Stimulated activated CD4-positive, alpha-beta T cell treated with anti-CD3 and anti-CD28 coated beads, Interleukin-4, amount 100 ng/mL, for 24 hours (primary cell): ENCODE measurements around the gene TK2.
"Not testable (repeated sequence)": the region's sequence is repeated elsewhere in the genome, so short reads cannot be mapped to it uniquely, and the experiment has no call there.

Source experiments
- DNase-seq: peaks from one replicate; pipeline ENCODE4 v3.0.0-alpha.2; 2020

TK2 gene

DNA sequence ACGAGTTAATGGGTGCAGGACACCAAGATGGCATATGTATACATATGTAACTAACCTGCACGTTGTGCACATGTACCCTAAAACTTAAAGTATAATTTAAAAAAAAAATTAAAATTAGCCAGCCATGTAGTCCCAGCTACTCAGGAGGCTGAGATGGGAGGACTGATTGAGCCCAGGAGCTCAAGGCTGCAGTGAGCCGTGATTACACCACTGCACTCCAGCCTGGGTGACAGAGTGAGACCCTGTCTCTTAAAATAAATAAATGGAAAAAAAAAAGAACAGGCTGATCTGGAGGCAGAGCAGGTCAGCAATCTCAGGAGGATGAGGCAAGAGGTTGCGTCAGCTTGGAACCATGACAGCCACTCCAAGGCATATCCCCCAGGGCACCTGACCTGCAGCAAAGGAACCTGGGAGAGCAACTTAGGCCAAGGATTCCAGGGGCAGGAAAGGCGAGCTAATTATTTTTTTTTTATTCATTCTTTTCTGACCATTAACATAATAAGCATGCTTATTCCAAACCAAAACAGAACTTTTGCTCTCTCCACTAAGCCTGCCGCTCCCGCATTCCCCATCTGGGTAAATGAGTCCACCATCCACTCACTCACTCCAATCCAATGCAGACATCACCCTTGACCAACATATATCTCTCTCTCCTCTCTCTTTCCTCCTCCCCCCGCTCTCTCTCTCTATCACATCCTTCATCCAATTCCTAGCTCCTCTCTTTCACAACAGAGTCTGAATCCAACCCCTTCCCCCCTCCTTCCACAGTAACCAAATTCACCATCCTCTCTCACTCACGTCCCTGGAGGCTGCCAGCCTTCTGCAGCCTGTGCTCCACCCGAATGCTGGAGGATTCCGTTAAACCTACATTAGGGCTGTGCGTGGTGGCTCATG lies 47.7 kb downstream of the TK2 start:
- no peak for DNase-seq

GRCh38 chr16:66501563-66501962 lies 48.4 kb downstream of the TK2 start:
- DNase-seq = not testable (repeated sequence)

GRCh38 chr16:66497921-66498320 lies 52.0 kb downstream of the TK2 start:
- DNase-seq = not testable (repeated sequence)

- DNase-seq = not testable (repeated sequence)
These were observed 53.7 kb downstream of the TK2 start for GRCh38 chr16:66496226-66496625.

DNA sequence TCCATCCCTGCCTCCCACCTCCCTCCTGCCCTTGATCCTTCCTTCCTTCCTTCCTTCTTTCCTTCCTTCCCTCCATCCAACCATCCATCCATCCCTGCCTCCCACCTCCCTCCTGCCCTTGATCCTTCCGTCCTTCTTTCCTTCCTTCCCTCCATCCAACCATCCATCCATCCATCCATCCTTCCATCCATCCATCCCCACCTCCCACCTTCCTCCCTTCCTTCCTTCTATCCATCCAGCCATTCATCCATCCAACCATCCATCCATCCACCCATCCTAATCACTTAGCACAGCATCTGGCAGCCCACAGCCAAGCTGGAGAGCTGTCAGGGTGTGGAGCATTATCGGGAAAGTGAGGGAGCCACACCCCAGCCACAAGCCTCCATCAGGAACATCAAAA lies 54.5 kb downstream of the TK2 start:
- DNase-seq = no peak

GRCh38 chr16:66494916-66495315 lies 55.0 kb downstream of the TK2 start:
- no peak for DNase-seq

- no peak for DNase-seq
These were observed 56.2 kb downstream of the TK2 start for GRCh38 chr16:66493490-66494401.

DNA sequence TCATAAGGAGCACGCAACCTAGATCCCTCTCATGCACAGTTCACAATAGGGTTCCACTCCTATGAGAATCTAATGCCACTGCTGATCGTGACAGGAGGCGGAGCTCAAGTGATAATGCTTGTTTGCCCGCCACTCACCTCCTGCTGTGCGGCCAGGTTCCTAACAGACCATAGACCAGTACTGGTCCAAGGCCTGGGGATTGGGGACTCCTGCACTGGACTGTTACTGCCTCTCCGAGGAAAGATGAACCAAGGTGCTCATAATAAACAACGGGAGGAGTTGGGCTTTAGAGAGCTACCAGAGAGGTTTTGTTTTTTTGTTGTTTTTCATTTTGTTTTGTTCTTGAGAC lies 58.2 kb downstream of the TK2 start:
- no peak for DNase-seq

GRCh38 chr16:66490774-66491715 lies 58.9 kb downstream of the TK2 start:
- no peak for DNase-seq

DNA sequence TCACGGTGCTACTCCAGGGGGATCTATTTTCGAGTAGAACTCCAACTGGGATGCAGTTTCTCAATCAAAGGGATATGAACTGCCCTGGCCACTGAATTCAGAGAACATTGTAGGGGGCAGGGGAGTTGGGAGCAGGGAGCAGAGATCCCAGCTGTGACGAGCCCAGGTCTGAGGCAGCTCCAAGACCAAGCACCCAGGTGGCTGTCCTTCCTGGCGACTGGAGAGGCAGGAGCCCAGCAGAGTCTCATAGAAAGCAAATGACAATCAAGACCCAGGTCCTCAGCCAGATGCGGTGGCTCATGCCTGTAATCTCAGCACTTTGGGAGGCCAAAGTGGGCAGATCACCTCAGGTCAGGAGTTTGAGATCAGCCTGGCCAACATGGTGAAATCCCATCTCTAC lies 60.1 kb downstream of the TK2 start:
- DNase-seq = no peak

DNA sequence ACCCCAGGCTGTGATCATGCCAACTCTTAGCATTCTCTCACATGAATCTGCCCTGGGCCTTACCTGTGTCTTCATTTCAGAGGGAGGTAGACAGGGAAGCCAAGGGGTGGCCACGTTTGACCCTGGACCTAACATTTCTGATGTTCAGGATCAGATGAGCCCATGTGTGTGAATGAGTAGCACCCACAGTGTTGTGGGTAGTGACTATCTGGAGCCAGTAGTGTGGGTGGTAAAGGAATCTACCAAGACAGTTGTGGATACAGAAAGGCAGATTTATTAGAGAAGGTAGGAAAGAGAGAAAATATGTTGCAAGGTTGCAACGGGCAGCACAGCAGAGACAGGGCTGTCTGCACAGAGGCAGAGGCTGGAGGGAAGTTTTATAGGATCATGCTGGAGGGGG lies 60.5 kb downstream of the TK2 start:
- DNase-seq = no peak

DNA sequence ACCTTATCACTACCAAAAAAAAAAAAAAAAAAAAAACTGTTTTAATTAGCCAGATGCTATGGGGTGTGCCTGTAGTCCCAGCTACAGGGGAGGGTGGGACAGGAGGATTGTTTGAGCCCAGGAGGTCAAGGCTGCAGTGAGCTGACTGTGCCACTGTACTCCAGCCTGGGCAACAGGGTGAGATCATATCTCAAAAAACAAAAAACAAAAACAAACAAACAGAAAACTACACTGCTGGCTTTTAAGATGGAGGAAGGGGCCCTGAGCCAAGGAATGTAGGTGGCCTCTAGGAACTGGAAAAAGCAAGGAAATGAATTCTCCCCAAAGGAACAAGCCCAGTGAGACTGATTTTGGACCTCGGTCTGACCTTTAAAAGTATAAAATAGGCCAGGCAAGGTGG lies 61.4 kb downstream of the TK2 start:
- no peak for DNase-seq

DNA sequence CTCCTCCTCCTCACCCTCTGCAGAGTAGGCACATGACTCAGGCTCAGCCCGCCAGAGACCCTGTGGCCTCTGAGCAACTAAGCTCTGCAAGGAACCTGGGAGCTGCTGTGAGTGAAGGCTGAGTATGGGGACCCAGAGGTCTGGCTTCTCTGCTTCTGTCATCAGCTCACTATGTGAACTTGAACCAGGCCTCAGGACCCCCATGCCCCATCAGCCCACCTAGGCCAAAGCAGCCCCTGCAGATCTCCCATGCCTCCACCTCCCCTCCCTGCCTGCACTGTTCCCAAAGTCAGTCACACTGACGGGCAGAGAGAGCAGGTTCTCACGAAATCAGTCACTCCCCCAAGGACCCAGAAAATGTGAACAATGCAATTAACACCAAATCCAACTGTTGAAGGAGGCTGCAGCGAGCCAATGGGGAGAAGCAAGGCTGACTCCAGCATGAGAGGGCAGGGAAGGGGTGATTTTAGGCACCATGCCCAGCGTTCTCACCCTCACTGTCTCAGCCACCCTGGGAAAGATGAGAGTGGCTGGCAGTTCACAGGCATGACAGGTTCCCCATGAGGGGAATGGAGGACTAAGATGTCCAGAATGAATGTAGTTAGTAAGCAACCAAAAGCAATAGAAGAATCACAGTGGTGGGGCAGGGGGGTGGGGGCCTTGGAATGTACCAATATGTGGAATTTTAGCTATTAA lies 62.2 kb downstream of the TK2 start:
- no peak for DNase-seq

DNA sequence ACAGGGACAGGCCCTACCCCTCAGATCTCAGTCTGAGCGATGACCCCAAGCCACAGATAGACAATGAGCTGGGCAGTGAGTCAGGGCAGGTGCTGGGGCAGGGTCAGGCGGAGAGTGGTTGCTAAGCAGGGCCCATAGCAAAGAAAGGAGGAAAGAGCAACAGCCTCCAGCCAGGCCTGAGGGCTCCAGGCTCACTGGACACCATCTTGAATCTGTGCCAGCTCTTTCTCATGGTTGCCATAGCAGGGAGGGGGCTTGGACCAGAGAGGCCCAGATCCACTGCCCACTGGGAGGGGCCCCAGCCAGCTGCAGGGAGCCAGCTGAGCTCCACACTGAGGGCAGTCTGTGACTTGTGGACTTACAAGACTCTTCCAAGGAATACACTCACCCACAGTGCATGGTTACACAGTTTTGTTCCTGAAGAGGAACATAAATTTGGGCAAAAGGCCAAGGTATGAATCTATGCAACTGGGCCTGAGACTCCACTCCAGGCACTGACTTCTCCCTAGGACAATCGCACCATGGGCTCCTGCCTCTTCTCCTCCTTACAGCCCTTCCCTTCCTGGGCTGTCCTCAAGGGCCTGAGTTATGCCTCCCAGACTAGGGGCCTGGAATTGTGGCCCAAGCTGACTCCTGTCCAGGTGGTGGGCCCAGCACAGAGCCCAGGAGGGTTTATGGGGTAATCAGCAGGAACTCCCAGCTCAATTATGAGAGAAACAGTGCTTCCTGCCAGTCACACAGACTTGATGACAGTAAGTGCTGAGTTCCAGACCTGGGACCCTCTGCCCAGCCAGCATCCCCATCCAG lies 62.9 kb downstream of the TK2 start:
- no peak for DNase-seq

GRCh38 chr16:66486199-66486772 lies 63.6 kb downstream of the TK2 start:
- DNase-seq = no peak

DNA sequence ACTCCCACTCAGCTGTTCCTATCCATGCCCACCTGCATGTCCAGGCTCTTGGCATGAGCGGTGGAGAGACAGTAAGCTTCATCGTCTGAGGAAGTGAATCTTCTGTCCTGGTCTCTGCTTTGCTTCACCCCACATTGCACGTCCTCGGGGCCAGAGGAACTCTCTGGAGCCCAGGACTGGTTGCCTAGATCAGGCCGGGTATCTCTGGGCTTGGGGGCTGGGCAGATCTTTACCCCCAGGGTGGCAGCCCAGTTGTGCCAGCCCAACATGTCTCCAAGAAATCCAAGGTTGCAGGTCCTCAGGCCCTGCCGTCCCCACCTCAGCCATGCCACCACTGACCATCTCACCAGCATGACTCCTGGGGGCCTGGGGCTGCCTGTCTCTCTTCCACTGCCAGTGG lies 64.5 kb downstream of the TK2 start:
- DNase-seq = no peak

DNA sequence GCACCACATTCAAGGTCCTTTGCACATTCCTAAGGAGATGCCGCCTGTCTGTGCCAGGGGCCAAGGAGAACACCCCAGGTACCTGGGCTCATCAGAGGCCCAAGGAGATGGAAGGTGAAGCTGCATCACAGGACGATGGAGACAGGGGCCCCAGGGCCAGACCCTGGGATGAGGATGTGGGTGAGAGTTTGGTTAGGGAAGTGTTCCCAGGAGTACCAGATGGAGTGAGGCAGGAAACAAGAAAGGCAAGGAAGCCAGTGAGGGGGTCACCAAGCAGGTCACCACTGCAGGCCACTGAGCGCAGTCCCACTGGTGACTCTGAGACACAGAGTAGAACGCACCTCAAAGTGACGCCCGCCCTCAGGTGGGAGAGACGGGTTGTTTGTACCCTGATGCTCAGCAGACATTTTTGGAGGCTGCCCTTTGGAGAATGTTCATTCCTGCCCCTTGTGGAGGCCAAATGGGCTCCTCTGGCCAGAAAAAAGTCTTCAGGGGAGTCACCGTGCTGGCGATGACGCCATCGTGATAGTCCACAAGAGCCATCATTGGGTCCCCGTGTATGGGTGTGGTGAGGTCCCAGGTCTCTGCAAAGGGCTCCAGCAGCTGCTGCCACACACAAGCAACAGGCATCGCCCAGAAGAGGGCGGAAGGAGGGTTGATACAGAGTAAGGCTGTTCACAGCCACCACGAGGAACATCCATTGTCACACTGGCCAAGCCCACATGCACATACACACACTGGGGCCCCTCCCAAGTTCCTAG lies 65.3 kb downstream of the TK2 start:
- no peak for DNase-seq

- DNase-seq = peak; percentile 78
These were observed 66.1 kb downstream of the TK2 start for GRCh38 chr16:66483689-66484452.

- no peak for DNase-seq
These were observed 68.0 kb downstream of the TK2 start for GRCh38 chr16:66481943-66482390.
